Measurements from ENCODE around the gene PDE6A.

- TF ChIP-seq ELF4 (CRISPR knock-in tag; IDR thresholded peaks at IDR 0.05): no peak
- TF ChIP-seq, protein P1, sequence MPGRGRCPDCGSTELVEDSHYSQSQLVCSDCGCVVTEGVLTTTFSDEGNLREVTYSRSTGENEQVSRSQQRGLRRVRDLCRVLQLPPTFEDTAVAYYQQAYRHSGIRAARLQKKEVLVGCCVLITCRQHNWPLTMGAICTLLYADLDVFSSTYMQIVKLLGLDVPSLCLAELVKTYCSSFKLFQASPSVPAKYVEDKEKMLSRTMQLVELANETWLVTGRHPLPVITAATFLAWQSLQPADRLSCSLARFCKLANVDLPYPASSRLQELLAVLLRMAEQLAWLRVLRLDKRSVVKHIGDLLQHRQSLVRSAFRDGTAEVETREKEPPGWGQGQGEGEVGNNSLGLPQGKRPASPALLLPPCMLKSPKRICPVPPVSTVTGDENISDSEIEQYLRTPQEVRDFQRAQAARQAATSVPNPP (IDR thresholded peaks at IDR 0.05; ENCODE audit: borderline replicate concordance, insufficient read depth, insufficient read length): no peak
- no peak for TF ChIP-seq ZNF583 (CRISPR knock-in tag; IDR thresholded peaks at IDR 0.05)
- no peak for TF ChIP-seq XRCC3 (IDR thresholded peaks at IDR 0.05)
- TF ChIP-seq POLR2A (conservative IDR thresholded peaks at IDR 0.05): no peak
- no peak for TF ChIP-seq HMGXB4 (CRISPR knock-in tag; IDR thresholded peaks at IDR 0.05)
- TF ChIP-seq BACH1 (tag; IDR thresholded peaks at IDR 0.05): no peak
- no peak for TF ChIP-seq TSC22D4 (tag; IDR thresholded peaks at IDR 0.05)
- no peak for TF ChIP-seq SP2 (IDR thresholded peaks at IDR 0.05; ENCODE audit: extremely low read depth, low read depth, low read length, poor library complexity, severe bottlenecking)
- no peak for TF ChIP-seq HNRNPH1 (optimal IDR thresholded peaks at IDR 0.05; ENCODE audit: low read depth, low read length)
Observed at GRCh38 chr5:149938279-149938678, 6.3 kb downstream of the PDE6A start.
